HEK293 (cell line): ENCODE data around the gene RAET1E.

Experiments used
- KLF8 ChIP-seq: fragments of 450-650 bp; formaldehyde crosslinking; IDR thresholded peaks from 2 replicates; pipeline ENCODE4 v1.5.1; 2016; ENCODE audit warnings: missing biosample characterization, missing genetic modification characterization
- YY1 ChIP-seq: fragments of 450-650 bp; formaldehyde crosslinking; IDR thresholded peaks from 2 replicates; pipeline ENCODE4 v1.5.1; 2018; ENCODE audit warnings: missing biosample characterization, missing genetic modification characterization
- ZBTB21 ChIP-seq: fragments of 450-650 bp; formaldehyde crosslinking; IDR thresholded peaks from 2 replicates; pipeline ENCODE4 v1.5.1; 2017; ENCODE audit warnings: missing biosample characterization, missing genetic modification characterization
- ZNF335 ChIP-seq: fragments of 450-650 bp; formaldehyde crosslinking; conservative IDR thresholded peaks from 2 replicates; pipeline ENCODE4 v1.5.1; 2016; ENCODE audit warnings: missing biosample characterization, missing genetic modification characterization
- ZNF747 ChIP-seq: fragments of 450-650 bp; formaldehyde crosslinking; IDR thresholded peaks from 2 replicates; pipeline ENCODE4 v1.5.1; 2016; ENCODE audit warnings: missing biosample characterization, missing genetic modification characterization
- TF ChIP-seq, protein P1 (sequence below): fragments of 450-650 bp; formaldehyde crosslinking; IDR thresholded peaks from 2 replicates; pipeline ENCODE4 v1.5.1; 2016; ENCODE audit warnings: missing biosample characterization, missing genetic modification characterization
- TF ChIP-seq, protein P2 (sequence below): fragments of 450-650 bp; formaldehyde crosslinking; IDR thresholded peaks from 2 replicates; pipeline ENCODE4 v1.5.1; 2016; ENCODE audit warnings: missing biosample characterization, missing genetic modification characterization

DNA sequence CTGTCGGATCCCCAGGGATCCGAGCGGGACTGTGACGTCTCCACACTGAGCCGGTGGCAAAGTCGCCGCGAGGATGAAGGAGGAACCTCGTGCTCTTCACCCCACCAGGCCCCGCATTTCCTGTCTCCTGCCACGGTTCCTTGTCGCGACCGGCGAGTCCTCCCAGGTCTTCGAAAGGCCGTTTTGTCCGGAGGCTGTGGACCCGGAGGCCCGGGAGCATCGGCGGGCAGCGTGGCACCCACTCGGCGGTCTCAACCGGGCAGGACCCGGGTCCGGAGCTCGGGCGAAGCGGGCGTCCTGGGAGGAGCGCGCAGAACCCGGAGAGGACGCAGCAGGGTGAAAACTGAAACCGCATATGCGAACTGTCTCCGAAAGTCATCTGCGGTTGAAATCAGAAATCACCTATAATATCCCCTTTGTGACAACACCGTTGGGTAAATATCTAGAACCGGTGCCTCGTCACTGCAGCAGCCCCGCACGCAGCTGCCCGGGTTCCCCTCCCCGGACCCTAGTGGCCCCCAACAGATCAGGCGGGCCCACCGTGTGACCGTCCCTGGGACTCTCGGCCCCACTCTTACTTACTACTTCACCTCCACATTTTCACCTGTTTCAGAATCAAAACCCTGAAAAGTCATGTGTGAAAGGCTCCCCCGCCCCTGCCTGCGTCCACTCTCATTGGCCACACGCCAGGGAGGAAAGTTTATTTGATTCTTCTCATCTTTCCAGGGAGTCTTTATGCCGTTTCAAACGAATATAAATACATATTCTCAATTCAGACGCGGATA, 40.9 kb upstream of the RAET1E start:
- TF ChIP-seq ZNF335 (tag by site-specific recombination), result no peak
- TF ChIP-seq, protein P1, sequence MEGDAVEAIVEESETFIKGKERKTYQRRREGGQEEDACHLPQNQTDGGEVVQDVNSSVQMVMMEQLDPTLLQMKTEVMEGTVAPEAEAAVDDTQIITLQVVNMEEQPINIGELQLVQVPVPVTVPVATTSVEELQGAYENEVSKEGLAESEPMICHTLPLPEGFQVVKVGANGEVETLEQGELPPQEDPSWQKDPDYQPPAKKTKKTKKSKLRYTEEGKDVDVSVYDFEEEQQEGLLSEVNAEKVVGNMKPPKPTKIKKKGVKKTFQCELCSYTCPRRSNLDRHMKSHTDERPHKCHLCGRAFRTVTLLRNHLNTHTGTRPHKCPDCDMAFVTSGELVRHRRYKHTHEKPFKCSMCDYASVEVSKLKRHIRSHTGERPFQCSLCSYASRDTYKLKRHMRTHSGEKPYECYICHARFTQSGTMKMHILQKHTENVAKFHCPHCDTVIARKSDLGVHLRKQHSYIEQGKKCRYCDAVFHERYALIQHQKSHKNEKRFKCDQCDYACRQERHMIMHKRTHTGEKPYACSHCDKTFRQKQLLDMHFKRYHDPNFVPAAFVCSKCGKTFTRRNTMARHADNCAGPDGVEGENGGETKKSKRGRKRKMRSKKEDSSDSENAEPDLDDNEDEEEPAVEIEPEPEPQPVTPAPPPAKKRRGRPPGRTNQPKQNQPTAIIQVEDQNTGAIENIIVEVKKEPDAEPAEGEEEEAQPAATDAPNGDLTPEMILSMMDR, result no peak
- TF ChIP-seq ZNF747 (tag by site-specific recombination), result no peak
- TF ChIP-seq, protein P2, sequence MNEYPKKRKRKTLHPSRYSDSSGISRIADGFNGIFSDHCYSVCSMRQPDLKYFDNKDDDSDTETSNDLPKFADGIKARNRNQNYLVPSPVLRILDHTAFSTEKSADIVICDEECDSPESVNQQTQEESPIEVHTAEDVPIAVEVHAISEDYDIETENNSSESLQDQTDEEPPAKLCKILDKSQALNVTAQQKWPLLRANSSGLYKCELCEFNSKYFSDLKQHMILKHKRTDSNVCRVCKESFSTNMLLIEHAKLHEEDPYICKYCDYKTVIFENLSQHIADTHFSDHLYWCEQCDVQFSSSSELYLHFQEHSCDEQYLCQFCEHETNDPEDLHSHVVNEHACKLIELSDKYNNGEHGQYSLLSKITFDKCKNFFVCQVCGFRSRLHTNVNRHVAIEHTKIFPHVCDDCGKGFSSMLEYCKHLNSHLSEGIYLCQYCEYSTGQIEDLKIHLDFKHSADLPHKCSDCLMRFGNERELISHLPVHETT (tag by site-specific recombination), result no peak
- no peak for TF ChIP-seq ZBTB21 (tag by site-specific recombination)
- no peak for TF ChIP-seq KLF8 (tag by site-specific recombination)
- TF ChIP-seq YY1, result no peak
